IPS DF 19.7 (cell line): ENCODE measurements around the gene ZNF580.

Experiments
- DNase-seq: peaks from one replicate; pipeline ENCODE4 v3.0.0-alpha.2; 2013; ENCODE audit warnings: low read depth, low spot score

Gene ZNF580

GRCh38 chr19:55660991-55661390, 20.2 kb downstream of the ZNF580 start:
- DNase-seq = no peak

GRCh38 chr19:55661826-55662225, 21.0 kb downstream of the ZNF580 start:
- no peak for DNase-seq

DNA sequence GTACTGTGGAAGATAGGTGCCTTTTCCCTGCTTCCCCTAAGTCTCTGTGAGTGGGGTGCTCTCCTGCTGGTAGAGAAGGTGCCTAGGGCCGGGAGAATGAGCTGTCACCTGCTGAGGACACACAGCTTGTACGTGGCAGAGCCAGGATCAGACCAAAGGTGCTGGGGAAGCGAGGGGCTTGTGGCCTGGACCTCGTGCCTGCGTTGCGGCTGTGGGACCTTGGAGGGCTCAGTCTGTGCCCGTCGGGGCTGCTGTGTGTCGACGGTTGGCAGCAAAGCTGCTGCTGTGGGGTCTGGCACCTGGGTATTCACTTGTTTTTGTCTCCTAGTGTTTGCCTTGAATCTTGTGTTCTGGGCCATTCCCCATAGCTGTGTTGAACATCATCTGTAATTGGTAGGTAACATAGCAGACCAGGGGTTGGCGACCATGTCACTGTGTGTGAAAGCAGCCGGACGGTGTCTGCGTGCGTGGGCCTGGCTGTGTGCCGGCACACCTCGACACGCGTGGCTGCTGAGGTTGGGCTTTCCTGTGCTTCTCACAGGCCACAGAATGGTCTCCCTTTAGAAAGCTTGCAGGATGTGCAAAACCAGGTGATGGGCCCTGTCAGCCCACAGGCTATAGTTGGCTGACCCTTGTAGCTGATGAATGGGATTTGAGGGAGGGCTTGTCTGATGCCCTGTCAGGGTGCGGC, 23.2 kb downstream of the ZNF580 start:
- no peak for DNase-seq

DNA sequence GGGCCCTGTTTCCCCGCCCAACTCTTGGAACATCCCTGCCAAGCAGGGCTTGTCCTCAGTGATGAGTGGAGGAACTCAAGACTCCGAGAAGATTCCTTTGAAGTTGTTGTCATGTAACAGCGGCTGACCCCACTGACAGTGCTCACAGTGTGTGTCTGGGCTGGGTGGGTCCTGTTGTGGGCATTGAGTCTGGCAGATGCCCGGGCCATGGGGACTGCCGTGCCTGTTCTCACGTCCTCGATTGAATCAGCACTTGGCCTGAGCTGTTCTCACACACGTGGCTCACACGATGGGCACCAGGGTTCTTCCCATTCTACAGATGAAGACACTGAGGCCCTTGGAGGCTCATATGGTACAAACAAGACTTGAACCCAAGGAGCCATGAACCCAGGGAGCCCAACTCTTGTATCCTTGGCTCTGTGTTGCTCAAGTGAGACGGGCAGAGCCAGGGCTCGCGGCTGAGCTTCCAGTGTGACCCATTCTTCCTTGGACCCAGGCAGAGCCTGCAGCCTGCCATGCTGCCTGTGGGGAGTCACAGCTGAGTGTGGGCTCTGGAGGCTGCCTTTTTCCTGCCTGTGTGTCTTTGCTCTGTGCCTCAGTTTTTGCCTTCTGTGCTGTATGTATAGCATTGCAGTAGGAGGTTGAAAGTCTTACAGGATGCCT, 25.7 kb downstream of the ZNF580 start:
- no peak for DNase-seq

- DNase-seq = no peak
These were observed 26.2 kb downstream of the ZNF580 start for GRCh38 chr19:55667006-55667381.

DNA sequence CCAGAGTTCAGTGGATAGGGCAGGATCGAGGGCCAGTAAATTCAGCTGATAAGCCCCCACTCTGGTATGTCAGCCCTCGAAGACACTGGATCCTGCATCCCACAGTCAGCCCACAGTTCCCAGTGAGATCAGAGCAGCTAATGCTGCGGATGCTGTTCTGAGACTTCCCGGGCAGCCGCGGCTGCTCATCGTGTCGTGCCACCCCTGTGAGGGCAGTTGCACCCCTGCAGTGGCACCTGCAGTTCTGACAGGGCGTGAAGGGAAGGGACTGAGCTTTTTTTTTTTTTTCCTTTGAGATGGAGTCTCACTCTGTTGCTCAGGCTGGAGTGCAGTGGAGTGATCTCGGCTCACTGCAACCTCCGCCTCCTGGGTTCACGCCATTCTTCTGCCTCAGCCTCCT, 26.7 kb downstream of the ZNF580 start:
- no peak for DNase-seq

DNA sequence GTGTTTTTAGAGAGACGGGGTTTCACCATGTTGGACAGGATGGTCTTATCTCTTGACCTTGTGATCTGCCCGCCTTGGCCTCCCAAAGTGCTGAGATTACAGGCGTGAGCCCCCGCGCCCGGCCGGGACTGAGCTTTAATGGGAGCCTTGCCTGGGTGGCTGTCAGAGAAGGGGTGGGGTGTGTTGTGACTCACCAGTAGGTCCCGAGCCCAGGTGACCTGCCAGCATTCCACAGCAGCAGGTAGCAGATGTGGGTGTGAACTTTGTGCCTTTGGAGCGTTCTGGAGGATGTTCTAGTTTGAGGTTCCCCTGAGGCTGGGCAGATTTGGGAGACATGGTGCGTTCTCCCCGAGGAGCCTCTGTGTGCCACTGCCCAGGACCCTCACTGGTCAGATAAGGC, 27.2 kb downstream of the ZNF580 start:
- DNase-seq = no peak

DNA sequence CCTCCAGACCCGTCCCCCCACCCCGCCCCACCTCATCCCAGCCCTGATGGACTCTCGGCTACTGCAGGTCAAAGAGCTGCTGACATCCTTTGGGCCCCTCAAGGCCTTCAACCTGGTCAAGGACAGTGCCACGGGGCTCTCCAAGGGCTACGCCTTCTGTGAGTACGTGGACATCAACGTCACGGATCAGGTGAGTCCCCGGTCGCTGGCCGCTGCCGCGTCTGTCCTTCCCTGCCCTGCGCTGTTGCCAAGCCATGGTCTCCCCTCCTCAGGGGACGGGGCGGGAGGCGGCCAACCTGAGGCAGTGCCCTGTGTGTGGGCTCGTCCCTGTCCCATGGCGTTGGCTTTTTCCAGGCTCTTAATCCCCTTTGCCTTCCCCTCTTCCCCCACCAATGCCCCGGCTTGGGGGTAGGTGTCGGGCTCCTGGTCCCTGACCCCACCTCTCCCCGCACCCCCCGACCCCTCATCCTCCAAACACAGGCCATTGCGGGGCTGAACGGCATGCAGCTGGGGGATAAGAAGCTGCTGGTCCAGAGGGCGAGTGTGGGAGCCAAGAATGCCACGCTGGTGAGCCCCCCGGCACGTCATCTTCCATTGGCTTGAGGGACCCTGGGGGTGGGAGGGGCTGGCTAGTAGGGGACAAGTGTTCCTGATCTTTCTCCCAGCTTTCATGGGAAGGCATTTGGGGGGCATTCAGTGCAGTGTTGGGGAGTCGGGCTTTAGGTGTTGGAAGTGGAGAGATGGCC, 28.0 kb downstream of the ZNF580 start:
- DNase-seq = no peak

DNA sequence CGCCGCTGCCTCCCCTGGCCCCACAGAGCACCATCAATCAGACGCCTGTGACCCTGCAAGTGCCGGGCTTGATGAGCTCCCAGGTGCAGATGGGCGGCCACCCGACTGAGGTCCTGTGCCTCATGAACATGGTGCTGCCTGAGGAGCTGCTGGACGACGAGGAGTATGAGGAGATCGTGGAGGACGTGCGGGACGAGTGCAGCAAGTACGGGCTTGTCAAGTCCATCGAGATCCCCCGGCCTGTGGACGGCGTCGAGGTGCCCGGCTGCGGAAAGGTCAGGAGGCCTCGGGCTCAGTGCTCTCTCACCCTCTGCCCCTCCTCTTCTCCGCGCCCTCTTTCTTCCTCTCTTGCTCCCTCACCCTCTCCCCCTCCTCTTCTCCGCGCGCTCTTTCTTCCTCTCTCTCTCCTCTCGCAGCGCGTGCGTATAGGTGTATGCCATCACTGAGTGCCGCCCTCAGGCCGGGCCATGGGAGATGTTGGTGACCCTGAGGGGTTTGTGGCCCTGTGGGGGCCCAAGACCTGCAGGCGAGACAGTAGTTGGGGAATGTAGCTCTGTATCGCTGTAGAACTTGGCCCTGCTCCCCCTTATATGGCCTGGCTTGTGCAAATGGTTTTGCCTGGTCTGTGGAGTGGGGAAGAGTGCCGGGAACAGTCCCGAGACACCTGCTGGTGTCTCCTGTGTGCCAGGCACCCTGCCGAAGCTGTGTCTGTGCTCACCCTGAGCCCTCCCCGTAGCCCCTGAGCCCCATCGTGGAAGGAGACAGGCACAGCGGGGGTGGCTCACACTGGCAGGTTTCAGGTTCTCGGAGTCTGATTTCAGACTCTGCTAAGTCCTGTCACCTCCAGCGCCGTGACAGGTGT, 28.8 kb downstream of the ZNF580 start:
- DNase-seq = no peak

DNA sequence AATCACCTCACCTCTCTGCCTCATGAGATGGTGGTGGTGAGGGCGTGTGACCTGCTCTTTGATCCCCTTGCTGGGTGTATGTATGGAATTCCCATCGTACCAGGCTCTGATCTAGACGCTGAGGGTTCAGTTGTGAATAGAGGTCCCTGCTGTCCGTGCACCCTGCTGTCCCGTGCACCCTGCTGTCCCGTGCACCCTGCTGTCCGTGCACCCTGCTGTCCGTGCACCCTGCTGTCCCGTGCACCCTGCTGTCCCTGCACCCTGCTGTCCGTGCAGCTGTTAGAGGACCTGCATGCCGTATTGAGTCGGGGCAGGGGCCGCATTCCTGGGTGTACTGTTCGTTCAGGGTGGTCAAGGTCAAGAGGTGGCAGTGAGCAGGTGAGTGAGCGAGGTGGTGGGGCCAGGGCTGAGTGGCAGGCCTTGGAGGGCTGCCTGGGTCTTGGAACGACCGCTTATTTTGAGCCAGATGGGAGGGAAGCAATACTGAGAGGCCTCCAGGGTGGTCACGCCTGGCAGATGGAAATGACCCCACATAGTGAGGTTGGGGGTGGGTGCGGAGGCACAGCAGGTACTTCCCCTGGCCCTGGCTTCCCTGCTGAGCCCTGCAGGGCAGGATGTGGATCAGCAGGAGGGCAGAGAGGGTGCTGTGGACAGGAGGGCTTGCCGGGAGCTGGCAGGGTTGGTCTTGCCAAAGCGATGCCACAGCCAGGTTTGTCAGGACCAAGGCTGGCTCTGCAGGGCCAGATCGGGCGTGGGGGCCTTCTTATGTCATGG, 29.7 kb downstream of the ZNF580 start:
- no peak for DNase-seq

- no peak for DNase-seq
These were observed 30.2 kb downstream of the ZNF580 start for GRCh38 chr19:55671054-55671378.

- no peak for DNase-seq
These were observed 31.6 kb downstream of the ZNF580 start for GRCh38 chr19:55672418-55672817.

DNA sequence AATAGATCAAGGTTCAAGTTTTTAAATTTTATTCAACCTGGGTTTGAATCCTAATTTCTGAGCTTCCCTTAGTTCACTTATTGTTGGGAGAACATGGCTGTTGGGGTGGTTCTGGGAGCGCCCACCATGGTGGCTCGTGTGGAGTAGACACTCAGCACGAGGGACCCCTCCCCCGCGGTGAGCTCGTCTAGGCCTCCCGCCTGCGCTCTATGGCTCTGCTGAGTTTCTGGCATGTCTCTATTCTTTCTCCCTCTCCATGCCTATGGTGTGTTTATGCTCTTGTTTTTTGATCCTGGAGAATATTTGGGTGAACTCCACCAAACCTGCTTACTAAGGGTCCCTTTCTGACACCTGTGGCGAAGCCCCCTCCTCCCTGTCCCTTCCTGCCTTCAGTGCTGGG, 32.7 kb downstream of the ZNF580 start:
- DNase-seq = no peak

GRCh38 chr19:55673889-55674288, 33.1 kb downstream of the ZNF580 start:
- no peak for DNase-seq

DNA sequence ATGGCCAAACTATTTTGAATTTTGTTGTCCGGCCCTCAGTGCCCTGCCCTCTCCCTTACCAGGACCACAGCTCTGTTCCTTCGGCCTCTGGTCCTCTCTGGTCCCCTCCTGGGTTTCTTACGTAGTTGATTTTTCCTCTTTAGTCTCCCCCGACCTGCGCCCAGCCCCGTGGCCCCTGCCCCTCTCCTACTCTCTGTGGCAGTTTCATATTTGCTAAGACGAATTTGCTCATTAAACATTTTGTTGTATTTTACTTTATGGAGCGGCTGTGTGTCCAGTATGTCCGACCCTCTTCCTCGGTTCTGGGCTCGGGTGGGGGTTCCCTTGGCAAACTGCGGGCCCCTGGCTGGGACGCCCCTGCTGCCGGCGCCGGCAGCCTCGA, 33.6 kb downstream of the ZNF580 start:
- no peak for DNase-seq

GRCh38 chr19:55674841-55675660, 34.2 kb downstream of the ZNF580 start, which contains the start of gene EPN1:
EPN1 (plus strand) TSS chr19:55675226; CDS start chr19:55678628, 3,402 bp downstream.
- DNase-seq = peak; percentile 82

DNA sequence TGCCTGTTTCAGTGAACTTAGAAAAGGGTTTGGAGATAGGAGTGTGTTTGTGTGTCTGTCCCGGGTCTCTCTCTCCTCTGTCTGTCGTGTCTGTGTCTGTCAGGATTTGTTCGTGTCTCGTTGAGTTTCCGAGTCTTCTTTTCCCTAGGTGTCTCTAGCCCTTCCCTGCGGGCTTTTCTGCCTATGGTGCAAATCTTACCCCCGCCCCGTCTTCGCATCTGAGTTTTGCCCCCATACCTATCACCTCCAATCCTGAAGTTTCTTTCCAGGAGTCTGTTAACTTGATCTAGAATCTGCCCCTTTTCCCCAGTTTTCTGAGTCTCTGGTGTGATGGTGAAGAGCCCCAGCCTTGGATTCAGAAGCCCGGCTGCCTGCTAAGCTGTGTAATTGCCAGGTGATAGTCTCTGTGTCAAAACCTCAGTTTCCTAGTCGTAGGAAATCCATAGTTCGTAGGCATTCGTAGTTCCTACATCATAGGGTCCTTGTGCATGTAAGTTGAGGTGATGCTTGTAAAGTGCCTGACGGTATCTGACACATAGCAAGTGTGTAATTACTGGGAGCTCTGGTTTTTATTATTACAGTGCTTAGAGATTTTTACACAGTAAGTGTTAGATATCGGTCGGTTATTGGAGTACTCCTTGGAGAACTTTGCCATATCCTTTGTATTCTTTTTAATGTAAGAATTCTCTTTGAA, 35.0 kb downstream of the ZNF580 start:
- DNase-seq = no peak

GRCh38 chr19:55676383-55676782, 35.6 kb downstream of the ZNF580 start:
- DNase-seq = no peak

- DNase-seq = no peak
These were observed 36.2 kb downstream of the ZNF580 start for GRCh38 chr19:55676889-55677505.
